Measurements from ENCODE around the gene PLEK2.

The PLEK2 gene

DNA sequence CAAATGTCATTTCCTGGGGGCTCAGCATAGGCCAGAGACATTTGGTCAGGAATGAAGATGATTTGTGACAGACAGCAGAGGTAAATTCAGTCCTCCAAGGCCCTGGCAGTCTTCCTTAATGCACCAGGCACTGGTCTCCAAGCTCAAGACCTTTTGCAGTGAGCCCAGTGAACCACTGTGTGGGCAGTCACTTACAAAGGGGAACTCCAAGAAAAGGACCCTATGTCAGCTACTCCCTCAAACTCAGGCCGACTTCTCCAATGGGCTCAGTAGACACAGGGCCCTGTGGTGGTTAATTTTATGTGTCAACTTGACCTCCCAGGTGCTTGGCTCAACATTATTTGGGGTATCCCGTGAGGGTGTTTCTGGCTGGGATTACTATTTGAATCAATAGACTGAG, 29.3 kb upstream of the PLEK2 start:
- no peak overlapping the region for H3K27ac ChIP-seq
- H2AFZ ChIP-seq (ENCODE audit: low read depth) = no peak overlapping the region
- no peaks in the 10 kb centered on the region for H3K36me3 ChIP-seq (ENCODE audit: insufficient read depth)
- no peak overlapping the region for H3K4me3 ChIP-seq (IDR thresholded peaks at IDR 0.05; ENCODE audit: insufficient read depth, low read depth, low read length)
- no peaks in the 10 kb centered on the region for H3K27me3 ChIP-seq (ENCODE audit: insufficient read depth, low read depth)
- TF ChIP-seq, protein P1, sequence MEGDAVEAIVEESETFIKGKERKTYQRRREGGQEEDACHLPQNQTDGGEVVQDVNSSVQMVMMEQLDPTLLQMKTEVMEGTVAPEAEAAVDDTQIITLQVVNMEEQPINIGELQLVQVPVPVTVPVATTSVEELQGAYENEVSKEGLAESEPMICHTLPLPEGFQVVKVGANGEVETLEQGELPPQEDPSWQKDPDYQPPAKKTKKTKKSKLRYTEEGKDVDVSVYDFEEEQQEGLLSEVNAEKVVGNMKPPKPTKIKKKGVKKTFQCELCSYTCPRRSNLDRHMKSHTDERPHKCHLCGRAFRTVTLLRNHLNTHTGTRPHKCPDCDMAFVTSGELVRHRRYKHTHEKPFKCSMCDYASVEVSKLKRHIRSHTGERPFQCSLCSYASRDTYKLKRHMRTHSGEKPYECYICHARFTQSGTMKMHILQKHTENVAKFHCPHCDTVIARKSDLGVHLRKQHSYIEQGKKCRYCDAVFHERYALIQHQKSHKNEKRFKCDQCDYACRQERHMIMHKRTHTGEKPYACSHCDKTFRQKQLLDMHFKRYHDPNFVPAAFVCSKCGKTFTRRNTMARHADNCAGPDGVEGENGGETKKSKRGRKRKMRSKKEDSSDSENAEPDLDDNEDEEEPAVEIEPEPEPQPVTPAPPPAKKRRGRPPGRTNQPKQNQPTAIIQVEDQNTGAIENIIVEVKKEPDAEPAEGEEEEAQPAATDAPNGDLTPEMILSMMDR (conservative IDR thresholded peaks at IDR 0.05; ENCODE audit: low read depth, low read length) = no peak
- no peak overlapping the region for H3K4me2 ChIP-seq
- no peaks in the 10 kb centered on the region for H3K79me2 ChIP-seq (ENCODE audit: insufficient read depth, low read depth)
- no peaks in the 10 kb centered on the region for H3K4me1 ChIP-seq (ENCODE audit: low read depth, poor library complexity, severe bottlenecking)
- no peak overlapping the region for H3K9ac ChIP-seq
- no peaks in the 10 kb centered on the region for H4K20me1 ChIP-seq (ENCODE audit: insufficient read depth)

DNA sequence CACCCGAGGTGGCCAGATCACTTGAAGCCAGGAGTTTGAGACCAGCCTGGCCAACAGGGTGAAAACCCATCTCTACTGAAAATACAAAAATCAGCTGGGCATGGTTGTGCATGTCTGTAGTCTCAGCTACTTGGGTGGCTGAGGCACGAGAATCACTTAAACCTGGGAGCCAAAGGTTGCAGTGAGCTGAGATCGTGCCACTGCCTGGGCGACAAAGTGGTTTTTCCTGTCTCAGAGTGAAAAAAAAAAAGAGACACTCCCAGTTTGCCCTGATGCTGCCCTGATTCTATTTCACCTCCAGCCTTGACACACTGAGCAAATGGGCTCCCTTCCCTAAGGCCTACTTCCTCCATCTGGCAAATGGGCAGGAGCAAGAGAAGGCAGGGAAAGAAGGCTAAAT, 28.5 kb upstream of the PLEK2 start:
- H3K4me3 ChIP-seq (IDR thresholded peaks at IDR 0.05; ENCODE audit: insufficient read depth, low read depth, low read length) = no peak overlapping the region
- H3K27me3 ChIP-seq (ENCODE audit: insufficient read depth, low read depth) = no peaks in the 10 kb centered on the region
- no peak overlapping the region for H2AFZ ChIP-seq (ENCODE audit: low read depth)
- no peaks in the 10 kb centered on the region for H4K20me1 ChIP-seq (ENCODE audit: insufficient read depth)
- no peaks in the 10 kb centered on the region for H3K36me3 ChIP-seq (ENCODE audit: insufficient read depth)
- H3K79me2 ChIP-seq (ENCODE audit: insufficient read depth, low read depth) = no peaks in the 10 kb centered on the region
- no peak overlapping the region for H3K9ac ChIP-seq
- H3K4me2 ChIP-seq = no peak overlapping the region
- TF ChIP-seq, protein P1 (conservative IDR thresholded peaks at IDR 0.05; ENCODE audit: low read depth, low read length) = no peak
- H3K4me1 ChIP-seq (ENCODE audit: low read depth, poor library complexity, severe bottlenecking) = no peaks in the 10 kb centered on the region
- H3K27ac ChIP-seq = no peak overlapping the region

DNA sequence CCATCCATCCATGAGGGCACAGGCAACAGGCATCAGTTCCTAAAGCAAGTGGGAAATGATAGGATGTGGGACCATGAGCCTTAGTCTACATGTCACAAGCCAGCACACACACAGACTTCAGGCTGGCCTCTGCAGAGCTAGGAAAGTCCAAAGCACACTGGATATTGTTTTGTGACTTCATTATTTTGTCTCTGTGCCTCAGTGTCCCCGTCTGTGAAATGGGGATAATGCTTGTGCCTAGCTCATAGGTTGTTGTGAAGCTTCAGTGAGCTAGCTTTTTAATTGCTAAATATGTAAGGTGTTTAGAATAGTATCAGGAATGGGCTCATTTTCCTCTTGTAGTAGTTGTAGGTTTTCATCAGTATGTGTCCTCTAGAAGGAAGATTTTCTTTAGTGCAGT, 27.0 kb upstream of the PLEK2 start:
- H3K9ac ChIP-seq = no peak overlapping the region
- no peaks in the 10 kb centered on the region for H4K20me1 ChIP-seq (ENCODE audit: insufficient read depth)
- H3K27ac ChIP-seq = no peak overlapping the region
- no peaks in the 10 kb centered on the region for H3K27me3 ChIP-seq (ENCODE audit: insufficient read depth, low read depth)
- no peak overlapping the region for H3K4me3 ChIP-seq (IDR thresholded peaks at IDR 0.05; ENCODE audit: insufficient read depth, low read depth, low read length)
- H3K4me1 ChIP-seq (ENCODE audit: low read depth, poor library complexity, severe bottlenecking) = no peaks in the 10 kb centered on the region
- H2AFZ ChIP-seq (ENCODE audit: low read depth) = no peak overlapping the region
- TF ChIP-seq, protein P1 (conservative IDR thresholded peaks at IDR 0.05; ENCODE audit: low read depth, low read length) = no peak
- no peaks in the 10 kb centered on the region for H3K36me3 ChIP-seq (ENCODE audit: insufficient read depth)
- no peaks in the 10 kb centered on the region for H3K79me2 ChIP-seq (ENCODE audit: insufficient read depth, low read depth)
- no peak overlapping the region for H3K4me2 ChIP-seq

DNA sequence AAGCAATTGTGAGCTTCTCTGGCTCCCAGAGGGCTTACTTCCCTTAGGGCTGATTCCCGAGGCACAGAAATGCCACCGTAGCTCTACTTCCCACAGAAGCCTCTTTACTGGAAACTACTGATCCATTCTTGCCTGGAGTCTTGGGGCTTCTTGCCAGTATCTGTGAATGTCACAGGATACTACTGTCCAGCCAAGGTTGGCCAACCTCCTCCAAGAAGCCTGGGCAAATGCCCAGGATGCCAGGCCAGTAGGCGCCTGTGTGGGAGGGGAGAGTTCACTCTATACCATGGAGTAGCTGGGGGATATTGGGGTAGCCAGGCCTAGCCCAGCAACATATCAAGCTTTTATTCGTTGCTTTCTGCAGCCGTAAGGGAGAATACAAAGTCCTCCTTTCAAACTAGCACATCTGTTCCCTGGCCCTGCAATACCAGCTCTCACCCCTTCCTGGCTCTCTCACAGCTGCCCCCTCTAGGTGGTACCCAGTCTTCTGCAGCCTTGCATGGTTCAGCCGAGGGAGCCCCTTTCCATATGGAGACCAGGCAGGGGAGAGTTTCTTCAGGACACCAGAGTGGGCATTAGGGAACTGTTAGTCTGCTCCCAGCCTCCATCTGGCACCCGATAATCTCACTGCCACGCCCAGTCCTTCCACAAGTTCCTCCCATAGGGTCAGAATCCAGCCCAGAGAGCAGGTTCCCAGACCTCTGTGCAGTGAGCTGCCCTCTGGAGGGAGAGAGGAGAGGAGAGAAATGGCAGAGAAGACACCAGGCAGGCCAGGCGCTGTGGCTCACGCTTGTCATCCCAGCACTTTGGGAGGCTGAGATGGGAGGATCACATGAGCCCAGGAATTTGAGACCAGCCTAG, 24.3 kb upstream of the PLEK2 start:
- Histone ChIP-seq H3K36me3 (ENCODE audit: insufficient read depth) (no peaks in the 10 kb centered on the region), H3K27ac (no peak overlapping the region), H3K4me1 (ENCODE audit: low read depth, poor library complexity, severe bottlenecking) (no peaks in the 10 kb centered on the region), H3K27me3 (ENCODE audit: insufficient read depth, low read depth) (no peaks in the 10 kb centered on the region), H3K9ac (no peak overlapping the region), H4K20me1 (ENCODE audit: insufficient read depth) (no peaks in the 10 kb centered on the region), H3K4me3 (IDR thresholded peaks at IDR 0.05; ENCODE audit: insufficient read depth, low read depth, low read length) (no peak overlapping the region), H3K4me2 (no peak overlapping the region), H2AFZ (ENCODE audit: low read depth) (no peak overlapping the region), H3K79me2 (ENCODE audit: insufficient read depth, low read depth) (no peaks in the 10 kb centered on the region)
- TF ChIP-seq, protein P1 (conservative IDR thresholded peaks at IDR 0.05; ENCODE audit: low read depth, low read length) = no peak

All from KMS-11 (cell line).